Measurements from ENCODE around the gene HOXB7. TPM values are rescaled to one million over a fixed set of nuclear protein-coding genes. Genes with fewer than 3 reads are reported as not detected.
A peak's percentile ranks its signal among the peaks of the same experiment; 100 is the strongest.

Gene HOXB7
- total RNA-seq, 1 experiment from 2014 or later, result 28.2 TPM

DNA sequence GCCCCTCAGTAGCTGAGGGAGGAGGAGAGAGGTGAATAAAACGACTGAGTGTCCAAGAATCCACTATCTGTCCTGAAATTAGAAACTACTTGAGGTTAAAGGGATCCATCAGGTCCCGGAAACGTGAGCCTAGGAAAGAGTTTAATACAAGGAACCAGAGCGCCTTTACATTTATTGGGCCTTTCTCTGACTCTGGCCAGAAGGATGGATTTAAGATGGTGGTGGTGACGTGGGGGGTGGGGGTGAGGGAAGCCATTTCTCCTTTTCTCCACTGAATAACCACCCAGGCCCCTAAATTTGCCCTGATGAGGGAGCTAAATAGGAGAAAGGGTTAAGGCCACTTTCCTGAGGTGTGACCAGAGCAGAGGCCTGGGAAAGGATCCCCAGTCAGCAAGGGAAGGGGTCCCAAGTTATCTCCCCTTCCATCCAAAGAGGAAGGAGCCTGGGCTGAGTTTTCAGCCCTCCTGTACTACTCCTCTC is 16.3 kb upstream of the HOXB7 start:
- Histone ChIP-seq H3K4me2 (peak overlapping the region; percentile 96), H3K36me3 (ENCODE audit: low read depth) (no peaks in the 10 kb centered on the region), H2AFZ (peak overlapping the region; percentile 86), H3K27me3 (ENCODE audit: insufficient read depth, low read depth) (peaks cover 28% of the 10 kb centered on the region; the same call in 1 of the 2 replicates), H4K20me1 (ENCODE audit: insufficient read depth) (no peaks in the 10 kb centered on the region; the same call in 1 of the 2 replicates), H3K27ac (no peak overlapping the region), H3K9me2 (ENCODE audit: insufficient read depth) (no peaks in the 10 kb centered on the region), H3K9me3 (ENCODE audit: insufficient read depth, low read depth) (no peaks in the 10 kb centered on the region), H3K4me3 (peak overlapping the region; percentile 70), H3F3A (ENCODE audit: insufficient read depth, low read depth) (peaks cover 13% of the 10 kb centered on the region; the same call in 1 of the 2 replicates), H3K4me1 (replicated peaks; ENCODE audit: insufficient read depth) (peaks cover 3% of the 10 kb centered on the region; the same call in 1 of the 2 replicates), H3K79me2 (ENCODE audit: low read depth) (no peaks in the 10 kb centered on the region)
- intact Hi-C loops (cut with micrococcal nuclease; ENCODE audit: unreplicated experiment), result no loop called here
- TF ChIP-seq, protein P1, sequence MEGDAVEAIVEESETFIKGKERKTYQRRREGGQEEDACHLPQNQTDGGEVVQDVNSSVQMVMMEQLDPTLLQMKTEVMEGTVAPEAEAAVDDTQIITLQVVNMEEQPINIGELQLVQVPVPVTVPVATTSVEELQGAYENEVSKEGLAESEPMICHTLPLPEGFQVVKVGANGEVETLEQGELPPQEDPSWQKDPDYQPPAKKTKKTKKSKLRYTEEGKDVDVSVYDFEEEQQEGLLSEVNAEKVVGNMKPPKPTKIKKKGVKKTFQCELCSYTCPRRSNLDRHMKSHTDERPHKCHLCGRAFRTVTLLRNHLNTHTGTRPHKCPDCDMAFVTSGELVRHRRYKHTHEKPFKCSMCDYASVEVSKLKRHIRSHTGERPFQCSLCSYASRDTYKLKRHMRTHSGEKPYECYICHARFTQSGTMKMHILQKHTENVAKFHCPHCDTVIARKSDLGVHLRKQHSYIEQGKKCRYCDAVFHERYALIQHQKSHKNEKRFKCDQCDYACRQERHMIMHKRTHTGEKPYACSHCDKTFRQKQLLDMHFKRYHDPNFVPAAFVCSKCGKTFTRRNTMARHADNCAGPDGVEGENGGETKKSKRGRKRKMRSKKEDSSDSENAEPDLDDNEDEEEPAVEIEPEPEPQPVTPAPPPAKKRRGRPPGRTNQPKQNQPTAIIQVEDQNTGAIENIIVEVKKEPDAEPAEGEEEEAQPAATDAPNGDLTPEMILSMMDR (conservative IDR thresholded peaks at IDR 0.05), result no peak
- TF ChIP-seq EZH2 (IDR thresholded peaks at IDR 0.05; ENCODE audit: low read depth), result no peak
- ChIA-PET CTCF (interaction anchor here (3.0 kb wide), 1 partner anchor 9 kb away, joined by 9 read pairs; no protein-coding TSS in a partner anchor), POLR2A (ENCODE audit: unreplicated experiment) (no interaction called here)
- no peak for DNase-seq
- BruUV-seq (replicated peaks), result no TSS peak

DNA sequence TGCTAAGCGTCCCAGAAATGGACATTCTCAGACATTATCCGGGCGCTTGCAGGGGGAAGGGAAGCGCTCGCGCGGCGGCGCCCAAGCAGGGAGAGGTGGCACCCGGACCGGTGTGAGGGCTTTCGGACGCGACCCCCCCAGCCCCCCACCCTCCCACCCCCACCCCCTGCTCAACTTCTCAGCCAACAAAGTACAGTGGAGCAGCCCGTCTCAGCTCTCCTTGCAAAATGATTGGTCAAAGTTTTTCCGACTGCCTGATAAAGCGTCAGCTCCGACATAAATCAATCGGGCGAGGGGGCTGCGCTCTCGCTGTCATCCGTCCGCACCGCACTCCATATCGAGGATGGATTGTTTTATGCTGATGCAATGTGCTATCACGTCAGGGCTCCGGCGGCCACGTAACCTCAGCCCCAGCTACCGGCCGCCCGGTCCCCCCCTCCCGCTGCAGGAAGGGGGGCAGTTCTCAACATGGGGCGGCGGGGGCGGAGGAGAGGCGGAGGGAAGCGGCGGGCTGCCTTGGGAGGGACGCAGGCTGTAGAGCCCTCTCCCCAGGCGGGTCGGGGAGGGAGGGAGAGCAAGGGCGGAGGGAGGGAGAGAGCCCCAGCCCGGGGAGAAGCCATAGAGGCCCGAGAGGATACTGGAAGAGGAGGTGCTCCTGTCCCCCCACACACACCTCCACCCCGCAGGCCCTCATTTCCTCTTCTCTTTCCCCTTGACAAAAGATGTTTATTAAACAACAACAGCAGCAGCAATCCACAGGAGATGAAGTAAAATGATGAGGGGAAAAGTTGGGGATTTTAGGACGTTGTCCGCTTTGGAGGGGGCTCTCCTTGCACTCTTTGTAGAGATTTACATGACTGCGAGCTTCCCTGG is 15.7 kb upstream of the HOXB7 start, which contains the start of gene HOXB9:
TSS of gene HOXB9 (minus strand) at position 114 of the 873 bp plus-strand sequence. CDS start at position 25, 89 bp downstream.
- Histone ChIP-seq H3K9me2 (ENCODE audit: insufficient read depth) (no peaks in the 10 kb centered on the region), H2AFZ (peak within 1 kb of the TSS; percentile 86), H4K20me1 (ENCODE audit: insufficient read depth) (no peaks in the 10 kb centered on the region; the same call in 1 of the 2 replicates), H3K27ac (peak within 1 kb of the TSS; percentile 61), H3K4me3 (peak within 1 kb of the TSS; percentile 70), H3K27me3 (ENCODE audit: insufficient read depth, low read depth) (peaks cover 22% of the 10 kb centered on the region; the same call in 1 of the 2 replicates), H3F3A (ENCODE audit: insufficient read depth, low read depth) (peaks cover 13% of the 10 kb centered on the region; the same call in 1 of the 2 replicates), H3K9me3 (ENCODE audit: insufficient read depth, low read depth) (no peaks in the 10 kb centered on the region), H3K79me2 (ENCODE audit: low read depth) (no peaks in the 10 kb centered on the region), H3K4me2 (peak within 1 kb of the TSS; percentile 96), H3K4me1 (replicated peaks; ENCODE audit: insufficient read depth) (peaks cover 3% of the 10 kb centered on the region; the same call in 1 of the 2 replicates), H3K36me3 (ENCODE audit: low read depth) (no peaks in the 10 kb centered on the region)
- CTCF ChIA-PET, result interaction anchor here (3.0 kb wide), 1 partner anchor 10 kb away, joined by 9 read pairs; no protein-coding TSS in a partner anchor
- no TSS peak for BruUV-seq (replicated peaks)
- TF ChIP-seq, protein P1 (conservative IDR thresholded peaks at IDR 0.05), result no peak
- TF ChIP-seq EZH2 (IDR thresholded peaks at IDR 0.05; ENCODE audit: low read depth), result no peak
- peak in 1 of 2 experiments; percentile 42 for DNase-seq
- intact Hi-C loops (cut with micrococcal nuclease; ENCODE audit: unreplicated experiment), result no loop called here
- POLR2A ChIA-PET (ENCODE audit: unreplicated experiment), result no interaction called here

DNA sequence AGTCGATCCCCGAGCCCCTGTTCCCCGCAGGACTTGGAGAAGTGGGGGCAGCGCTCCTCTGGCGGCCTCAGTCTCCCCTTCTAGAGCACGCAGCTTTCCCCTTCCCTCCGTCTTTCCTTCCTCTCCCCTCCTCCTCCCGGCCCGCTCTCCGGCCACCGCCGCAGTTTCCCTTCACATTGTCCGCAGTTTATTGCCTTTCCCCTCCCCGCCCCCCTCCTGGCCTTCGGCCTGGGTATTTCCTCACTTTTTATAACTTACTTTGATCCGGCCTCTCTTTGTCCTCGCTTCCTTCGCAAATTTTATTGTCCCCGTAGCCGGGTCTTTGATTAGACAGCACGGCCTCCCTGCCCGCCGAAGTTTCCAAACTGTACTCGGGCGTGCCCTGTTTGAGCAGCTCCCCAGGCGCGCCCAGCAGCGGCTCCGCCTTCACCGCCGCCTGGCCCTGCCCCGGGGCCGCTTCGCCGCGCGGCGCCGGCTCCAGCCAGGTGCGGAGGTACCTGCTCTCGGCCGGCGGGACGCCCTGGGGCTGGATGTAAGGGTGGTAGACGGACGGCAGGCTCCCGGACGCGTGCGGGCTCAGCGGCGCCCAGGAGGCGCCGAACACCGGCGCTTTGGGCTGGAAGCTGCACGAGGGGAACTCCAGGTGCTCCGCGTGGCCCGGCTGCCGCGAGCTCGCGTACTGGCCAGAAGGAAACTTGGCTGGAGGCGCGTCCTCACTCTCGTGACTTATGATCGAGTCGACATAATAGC is 14.9 kb upstream of the HOXB7 start:
- Histone ChIP-seq H3K9me3 (ENCODE audit: insufficient read depth, low read depth) (no peaks in the 10 kb centered on the region), H3K4me1 (replicated peaks; ENCODE audit: insufficient read depth) (peaks cover 3% of the 10 kb centered on the region; the same call in 1 of the 2 replicates), H3K79me2 (ENCODE audit: low read depth) (no peaks in the 10 kb centered on the region), H2AFZ (peak overlapping the region; percentile 86), H3K4me2 (peak overlapping the region; percentile 96), H3K27ac (peak overlapping the region; percentile 61), H3K4me3 (peak overlapping the region; percentile 70), H4K20me1 (ENCODE audit: insufficient read depth) (no peaks in the 10 kb centered on the region; the same call in 1 of the 2 replicates), H3F3A (ENCODE audit: insufficient read depth, low read depth) (peaks cover 13% of the 10 kb centered on the region; the same call in 1 of the 2 replicates), H3K36me3 (ENCODE audit: low read depth) (no peaks in the 10 kb centered on the region), H3K27me3 (ENCODE audit: insufficient read depth, low read depth) (peaks cover 16% of the 10 kb centered on the region; the same call in 1 of the 2 replicates), H3K9me2 (ENCODE audit: insufficient read depth) (no peaks in the 10 kb centered on the region)
- DNase-seq, result peak; percentile 62 to 68
- ChIA-PET CTCF (interaction anchor here (0.6 to 3.0 kb wide), 5 partner anchors 11 to 396 kb away, joined by 3 to 13 read pairs (median 7); no protein-coding TSS in a partner anchor), POLR2A (ENCODE audit: unreplicated experiment) (interaction anchor here (1.2 kb wide), 1 partner anchor 22 kb away, joined by 3 read pairs; no protein-coding TSS in a partner anchor)
- intact Hi-C loops (cut with micrococcal nuclease; ENCODE audit: unreplicated experiment), result no loop called here
- TF ChIP-seq, protein P1 (conservative IDR thresholded peaks at IDR 0.05), result no peak; the same call in 1 of the 2 replicates
- no peak for TF ChIP-seq EZH2 (IDR thresholded peaks at IDR 0.05; ENCODE audit: low read depth)
- BruUV-seq (replicated peaks), result no TSS peak
